Measurements from ENCODE around the gene RAN.
A peak's percentile ranks its signal among the peaks of the same experiment; 100 is the strongest.
"Not testable (repeated sequence)": the region's sequence is repeated elsewhere in the genome, so short reads cannot be mapped to it uniquely, and the experiment has no call there.

RAN gene

GRCh38 chr12:130849561-130850417 is 22.1 kb upstream of the RAN start:
- no peak for DNase-seq (ENCODE audit: low read depth, low spot score)

GRCh38 chr12:130850418-130851021 is 21.3 kb upstream of the RAN start:
- DNase-seq (ENCODE audit: low read depth, low spot score): no peak

GRCh38 chr12:130856088-130856487 is 15.8 kb upstream of the RAN start:
- no peak for DNase-seq (ENCODE audit: low read depth, low spot score)

GRCh38 chr12:130858084-130858483 is 13.8 kb upstream of the RAN start:
- DNase-seq (ENCODE audit: low read depth, low spot score): no peak

- DNase-seq (ENCODE audit: low read depth, low spot score): no peak
Observed at GRCh38 chr12:130859161-130859560, 12.7 kb upstream of the RAN start.

GRCh38 chr12:130860311-130860710 is 11.6 kb upstream of the RAN start:
- no peak for DNase-seq (ENCODE audit: low read depth, low spot score)

- no peak for DNase-seq (ENCODE audit: low read depth, low spot score)
Observed at GRCh38 chr12:130862161-130862560, 9.7 kb upstream of the RAN start.

- not testable (repeated sequence) for DNase-seq (ENCODE audit: low read depth, low spot score)
Observed at GRCh38 chr12:130862771-130863170, 9.1 kb upstream of the RAN start.

GRCh38 chr12:130863298-130863697 is 8.6 kb upstream of the RAN start:
- no peak for DNase-seq (ENCODE audit: low read depth, low spot score)

GRCh38 chr12:130868412-130868811 is 3.5 kb upstream of the RAN start:
- no peak for DNase-seq (ENCODE audit: low read depth, low spot score)

GRCh38 chr12:130870442-130871285 is 1.2 kb upstream of the RAN start:
- DNase-seq (ENCODE audit: low read depth, low spot score): peak; percentile 34

GRCh38 chr12:130872179-130873096 is 572 bp downstream of the RAN start:
- DNase-seq (ENCODE audit: low read depth, low spot score): no peak

GRCh38 chr12:130873106-130873795 is 1.4 kb downstream of the RAN start:
- no peak for DNase-seq (ENCODE audit: low read depth, low spot score)

- DNase-seq (ENCODE audit: low read depth, low spot score): no peak
Observed at GRCh38 chr12:130873825-130874224, 2.0 kb downstream of the RAN start.

GRCh38 chr12:130874696-130875095 is 2.8 kb downstream of the RAN start:
- no peak for DNase-seq (ENCODE audit: low read depth, low spot score)

GRCh38 chr12:130875193-130875592 is 3.3 kb downstream of the RAN start:
- no peak for DNase-seq (ENCODE audit: low read depth, low spot score)

- DNase-seq (ENCODE audit: low read depth, low spot score): not testable (repeated sequence)
Observed at GRCh38 chr12:130875708-130876107, 3.8 kb downstream of the RAN start.

- DNase-seq (ENCODE audit: low read depth, low spot score): no peak
Observed at GRCh38 chr12:130876297-130876696, 4.4 kb downstream of the RAN start.

- DNase-seq (ENCODE audit: low read depth, low spot score): no peak
Observed at GRCh38 chr12:130876758-130877157, 4.9 kb downstream of the RAN start.

- no peak for DNase-seq (ENCODE audit: low read depth, low spot score)
Observed at GRCh38 chr12:130877333-130877732, 5.5 kb downstream of the RAN start.

Data from activated naive CD8-positive, alpha-beta T cell treated with anti-CD3 and anti-CD28 coated beads, Interleukin-2, amount 50 U/mL, for 16 hours (primary cell).